Neural progenitor cell (in vitro differentiated cells): ENCODE data around the gene ARMC9.

ENCODE experiments used
- CTCF ChIP-seq: fragments of 200-600 bp; sonication (generic); IDR thresholded peaks from 2 replicates; pipeline ENCODE4 v1.5.1; 2017; ENCODE audit warnings: antibody characterized with exemption, mild to moderate bottlenecking
- EZH2 ChIP-seq: fragments of 200-600 bp; sonication (generic); IDR thresholded peaks from 2 replicates; pipeline ENCODE4 v1.6.1; 2017; ENCODE audit warnings: antibody characterized with exemption, mild to moderate bottlenecking, moderate library complexity
- EZH2phosphoT487 ChIP-seq: fragments of 200-600 bp; sonication (generic); IDR thresholded peaks from 2 replicates; pipeline ENCODE4 v1.6.1; 2017; ENCODE audit warnings: antibody characterized with exemption

- TF ChIP-seq EZH2phosphoT487 (no peak), CTCF (no peak), EZH2 (no peak)
These were observed 101.7 kb downstream of the ARMC9 start for GRCh38 chr2:231300020-231300721.
